Fibroblast of villous mesenchyme (primary cell): ENCODE results near the gene SLC8B1. TPM values are rescaled to one million over a fixed set of nuclear protein-coding genes. Genes with fewer than 3 reads are reported as not detected.

Experiments used
- DNase-seq: peaks from one replicate; pipeline ENCODE4 v3.0.0-alpha.2; 2010; ENCODE audit warnings: low read depth
- H3K4me3 ChIP-seq: 2 replicates; pipeline ENCODE4 v1.5.1; 2011; ENCODE audit warnings: low read depth, mild to moderate bottlenecking, low read length
- CTCF ChIP-seq: IDR thresholded peaks from 2 replicates; pipeline ENCODE4 v1.5.1; 2012; ENCODE audit warnings: low read depth, mild to moderate bottlenecking, low read length; ENCODE audit not compliant: insufficient read depth
- total RNA-seq: library from RNA; depleted of rRNA; stranded (reverse); fragments of >200 nt; gene quantifications from 2 replicates; pipeline ENCODE4 v1.2.3, GENCODE V29; 2012

SLC8B1 gene
- total RNA-seq, 1 donor: 22.9 TPM

- no peak for DNase-seq
- peak; percentile 21 for TF ChIP-seq CTCF
These were observed 8.0 kb downstream of the SLC8B1 start for GRCh38 chr12:113326775-113327395.

GRCh38 chr12:113325916-113326315 lies 9.0 kb downstream of the SLC8B1 start:
- DNase-seq: peak; percentile 98
- H3K4me3 ChIP-seq: no peak overlapping the region
- TF ChIP-seq CTCF: no peak

More at GRCh38 chr12:113326775-113327395, 8.0 kb downstream of the SLC8B1 start:
- no peak overlapping the region for H3K4me3 ChIP-seq

- peak; percentile 76 for DNase-seq
- no peak overlapping the region for H3K4me3 ChIP-seq
- TF ChIP-seq CTCF: no peak
These were observed 12.6 kb downstream of the SLC8B1 start for GRCh38 chr12:113322343-113322742.

GRCh38 chr12:113320401-113320800 lies 14.5 kb downstream of the SLC8B1 start:
- DNase-seq: no peak
- TF ChIP-seq CTCF: no peak
- no peak overlapping the region for H3K4me3 ChIP-seq

- no peak overlapping the region for H3K4me3 ChIP-seq
- TF ChIP-seq CTCF: no peak
- DNase-seq: no peak
These were observed 15.8 kb downstream of the SLC8B1 start for GRCh38 chr12:113318900-113319628.

- TF ChIP-seq CTCF: no peak
- no peak overlapping the region for H3K4me3 ChIP-seq
- no peak for DNase-seq
These were observed 16.8 kb downstream of the SLC8B1 start for GRCh38 chr12:113318046-113318656.
